Mucosa of descending colon (tissue), 3 donors: ENCODE data around the gene STARD9. TPM values are rescaled to one million over a fixed set of nuclear protein-coding genes. Genes with fewer than 3 reads are reported as not detected.

Experiments used
- ATAC-seq: fragments of 200-7000 bp; cut with Tn5 transposase; one replicate; pipeline ENCODE4 v1.9.1; 2020; ENCODE audit warnings: mild to moderate bottlenecking, moderate library complexity
- DNase-seq, 3 donors: peaks; one replicate each; pipeline ENCODE4 v3.0.0-alpha.2; 2020
- H3K36me3 ChIP-seq: fragments of 200-600 bp; one replicate; pipeline ENCODE4 v1.8.0; 2021; ENCODE audit warnings: low read depth, mild to moderate bottlenecking
- H3K4me1 ChIP-seq: fragments of 200-600 bp; one replicate; pipeline ENCODE4 v1.8.0; 2021; ENCODE audit warnings: low read depth, mild to moderate bottlenecking
- H3K4me3 ChIP-seq: fragments of 200-600 bp; one replicate; pipeline ENCODE4 v1.8.0; 2021; ENCODE audit warnings: mild to moderate bottlenecking
- H3K9me3 ChIP-seq: fragments of 200-600 bp; one replicate; pipeline ENCODE4 v1.8.0; 2021; ENCODE audit warnings: mild to moderate bottlenecking
- intact Hi-C, 2 donors: fragments of 100-400 bp; cut with DNase I in 1 of 2; cut with micrococcal nuclease in 1 of 2; formaldehyde crosslinking; loops; one replicate each; pipeline versions ENCODE4 v1.11.0 to v1.11.1; 2022; cut with DNase I, micrococcal nuclease
- total RNA-seq, 3 donors: library from RNA; stranded (reverse); fragmentation: NEBNext Ultra II Directional in 2 of 3; extraction: Animal tissue kit (Norgen Biotek cat#: 25700) in 2 of 3; gene quantifications; one replicate each; pipeline versions ENCODE4 v1.2.1 to v1.2.4, GENCODE V29; 2021 to 2023
- TF ChIP-seq, protein P1 (sequence below): fragments of 200-600 bp; IDR thresholded peaks from one replicate; pipeline ENCODE4 v1.8.0; 2022; ENCODE audit warnings: antibody characterized with exemption, mild to moderate bottlenecking
- donor health status: DM: no; HTN: no; CAD: no; lungs with moderate emphysema.
- donor health status: DM: no; HTN: no; CAD: no.
- donor health status: DM: no; HTN: yes; CAD: no.

The STARD9 gene
- total RNA-seq, 3 donors from 2014 or later: 6.1 to 42.8 (median 8.5) TPM

DNA sequence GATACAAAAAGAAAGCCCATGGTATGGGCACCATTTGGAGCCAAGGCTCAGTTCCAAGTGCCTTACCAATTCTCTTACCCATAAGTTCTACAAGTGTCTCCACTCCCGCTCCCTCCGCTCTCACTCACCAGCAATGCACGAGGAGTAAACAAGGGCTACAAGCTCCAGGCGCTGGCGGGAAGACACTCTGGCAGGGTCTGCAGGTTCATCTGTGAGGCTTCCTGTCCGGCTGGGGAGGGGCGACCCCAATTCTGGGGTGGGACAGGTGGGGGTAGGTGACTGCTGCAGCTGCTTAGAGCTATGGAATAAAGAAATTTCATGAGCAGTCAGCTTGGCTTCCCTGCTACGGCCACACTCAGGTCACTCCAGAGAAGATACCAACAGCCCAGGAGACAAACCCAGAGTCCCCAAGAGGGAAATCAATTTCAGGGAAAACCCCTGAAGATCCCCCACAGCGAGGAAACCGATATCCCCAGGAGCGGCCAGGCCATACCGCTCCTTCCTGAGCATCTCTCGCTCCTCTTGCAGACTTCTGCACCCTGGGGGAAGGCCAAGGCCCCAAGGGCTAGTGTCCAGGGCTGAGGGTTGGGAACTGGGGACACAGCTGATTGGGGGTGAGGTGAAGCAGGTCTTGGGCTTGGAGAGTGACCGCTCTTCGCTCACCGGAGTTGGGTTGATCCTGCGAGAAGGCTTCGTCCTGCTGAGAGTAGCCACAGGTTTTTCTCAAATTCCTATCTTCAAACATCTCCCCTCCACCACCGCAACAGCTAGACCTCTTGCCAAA lies 160.2 kb downstream of the STARD9 start:
- H3K4me1 ChIP-seq: peaks cover 13% of the 10 kb centered on the region
- TF ChIP-seq, protein P1, sequence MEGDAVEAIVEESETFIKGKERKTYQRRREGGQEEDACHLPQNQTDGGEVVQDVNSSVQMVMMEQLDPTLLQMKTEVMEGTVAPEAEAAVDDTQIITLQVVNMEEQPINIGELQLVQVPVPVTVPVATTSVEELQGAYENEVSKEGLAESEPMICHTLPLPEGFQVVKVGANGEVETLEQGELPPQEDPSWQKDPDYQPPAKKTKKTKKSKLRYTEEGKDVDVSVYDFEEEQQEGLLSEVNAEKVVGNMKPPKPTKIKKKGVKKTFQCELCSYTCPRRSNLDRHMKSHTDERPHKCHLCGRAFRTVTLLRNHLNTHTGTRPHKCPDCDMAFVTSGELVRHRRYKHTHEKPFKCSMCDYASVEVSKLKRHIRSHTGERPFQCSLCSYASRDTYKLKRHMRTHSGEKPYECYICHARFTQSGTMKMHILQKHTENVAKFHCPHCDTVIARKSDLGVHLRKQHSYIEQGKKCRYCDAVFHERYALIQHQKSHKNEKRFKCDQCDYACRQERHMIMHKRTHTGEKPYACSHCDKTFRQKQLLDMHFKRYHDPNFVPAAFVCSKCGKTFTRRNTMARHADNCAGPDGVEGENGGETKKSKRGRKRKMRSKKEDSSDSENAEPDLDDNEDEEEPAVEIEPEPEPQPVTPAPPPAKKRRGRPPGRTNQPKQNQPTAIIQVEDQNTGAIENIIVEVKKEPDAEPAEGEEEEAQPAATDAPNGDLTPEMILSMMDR: no peak
- ATAC-seq (no peak), DNase-seq (no peak)
- peaks cover 8% of the 10 kb centered on the region for H3K36me3 ChIP-seq
- H3K4me3 ChIP-seq: no peak overlapping the region
- intact Hi-C loops: no loop called here
- H3K9me3 ChIP-seq: no peaks in the 10 kb centered on the region

DNA sequence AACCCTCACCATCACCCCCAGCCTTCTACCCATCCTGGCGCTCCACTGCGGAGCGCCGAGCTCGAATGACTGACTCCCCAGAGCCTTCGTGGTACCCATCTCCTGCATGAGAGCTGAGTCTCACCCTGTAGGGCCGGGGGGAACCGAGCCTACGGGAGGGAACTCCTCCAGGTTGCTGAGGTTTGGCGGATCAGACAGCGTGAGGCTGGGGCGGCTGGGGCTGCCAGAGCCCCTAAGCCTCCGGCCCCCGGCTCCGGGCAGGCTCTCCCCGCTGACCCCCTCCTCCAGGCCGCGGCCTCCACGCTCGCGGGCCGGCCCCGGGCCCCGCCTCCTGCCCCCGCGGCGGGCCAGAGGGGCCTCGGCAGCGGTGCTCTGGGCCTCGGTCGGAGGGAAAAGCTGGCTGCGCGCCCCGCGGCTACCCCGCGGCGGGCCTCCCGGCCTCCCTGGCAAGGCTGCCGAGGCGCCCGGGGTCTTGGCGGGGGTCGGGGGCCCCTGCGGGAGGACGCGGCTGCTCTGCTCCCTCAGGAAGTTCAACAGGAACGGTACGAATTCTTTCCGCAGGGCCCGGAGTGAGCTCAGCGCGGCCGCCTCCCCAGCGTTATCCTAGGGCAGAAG lies 160.9 kb downstream of the STARD9 start:
- ATAC-seq (peak; percentile 39), DNase-seq (peak in 1 of 3 donors; percentile 43)
- TF ChIP-seq, protein P1: no peak
- Histone ChIP-seq H3K4me3 (peak overlapping the region; percentile 78), H3K4me1 (peaks cover 13% of the 10 kb centered on the region), H3K36me3 (peaks cover 8% of the 10 kb centered on the region), H3K9me3 (no peaks in the 10 kb centered on the region)
- intact Hi-C loops: no loop called here

DNA sequence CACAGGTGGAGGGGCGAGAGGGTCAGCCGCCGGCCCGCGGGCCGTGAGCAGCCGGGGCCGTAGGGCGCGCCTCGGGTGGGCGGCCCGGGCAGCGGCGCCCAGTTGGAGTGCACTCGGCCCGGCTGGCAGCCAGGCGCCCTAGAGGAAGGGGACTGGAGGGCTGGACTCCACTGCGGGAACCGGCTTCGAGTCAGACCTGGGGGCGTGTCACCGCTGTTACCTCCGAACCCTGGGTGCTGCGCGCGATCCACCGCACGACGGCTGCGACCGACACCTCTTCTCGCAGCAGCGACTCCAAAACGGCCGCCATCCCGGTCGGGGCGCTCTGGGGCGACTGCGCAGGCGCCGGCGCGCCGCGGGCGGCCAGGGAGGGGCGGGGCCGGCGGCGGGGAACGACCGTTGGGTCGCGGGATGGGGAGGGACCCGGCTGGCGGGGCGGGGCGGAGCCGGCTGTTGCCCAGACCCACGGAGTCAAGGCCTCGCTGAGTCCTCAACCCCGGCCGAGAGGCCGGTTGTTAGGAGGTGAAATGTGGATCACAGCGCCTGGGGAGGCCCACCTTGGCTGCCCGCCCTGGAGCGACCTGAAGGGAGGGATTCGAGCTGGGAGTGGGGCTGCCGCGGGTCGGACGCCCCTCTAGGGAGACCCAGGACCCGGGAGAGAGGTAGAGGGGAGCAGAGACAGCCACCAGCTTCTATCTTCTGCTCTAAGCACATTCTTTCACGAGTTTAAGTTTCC lies 161.6 kb downstream of the STARD9 start, which contains the start of gene CDAN1:
CDAN1 (minus strand) TSS at position 336 of the 736 bp plus-strand sequence; CDS start at position 310, 26 bp downstream.
- intact Hi-C loops: no loop called here
- H3K4me1 ChIP-seq: peaks cover 13% of the 10 kb centered on the region
- H3K4me3 ChIP-seq: peak within 1 kb of the TSS; percentile 78
- DNase-seq (peak; percentile 93 to 96 (median 93)), ATAC-seq (peak; percentile 98)
- TF ChIP-seq, protein P1: no peak
- peaks cover 3% of the 10 kb centered on the region for H3K36me3 ChIP-seq
- H3K9me3 ChIP-seq: no peaks in the 10 kb centered on the region

GRCh38 chr15:42737529-42738328 lies 162.3 kb downstream of the STARD9 start:
- DNase-seq: peak in 2 of 3 donors; percentile 73 to 77
- peak overlapping the region; percentile 78 for H3K4me3 ChIP-seq
- ATAC-seq: peak; percentile 56
- intact Hi-C loops: no loop called here
- peaks cover 13% of the 10 kb centered on the region for H3K4me1 ChIP-seq
- H3K36me3 ChIP-seq: peaks cover 3% of the 10 kb centered on the region
- TF ChIP-seq, protein P1: no peak
- H3K9me3 ChIP-seq: no peaks in the 10 kb centered on the region

DNA sequence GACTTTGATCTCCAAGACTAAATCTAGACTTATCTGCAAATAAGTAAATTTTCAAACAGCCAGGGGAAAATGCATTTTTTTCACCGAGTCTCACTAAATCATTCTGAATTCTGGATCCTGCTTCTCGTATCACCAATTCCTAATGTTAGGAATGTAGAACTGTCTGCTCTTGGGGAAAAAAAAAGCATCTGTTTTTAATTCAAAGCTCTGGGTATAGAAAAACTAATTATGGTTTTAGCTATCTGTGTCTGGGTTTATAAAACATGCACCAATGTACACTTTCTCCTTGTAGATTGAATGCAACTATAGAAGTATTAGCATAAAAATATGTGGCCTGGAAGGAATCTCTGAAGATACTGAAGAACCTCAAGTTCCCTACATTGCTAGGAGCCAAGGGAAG lies 166.3 kb downstream of the STARD9 start:
- no peak overlapping the region for H3K4me3 ChIP-seq
- peaks cover 5% of the 10 kb centered on the region for H3K4me1 ChIP-seq
- H3K9me3 ChIP-seq: no peaks in the 10 kb centered on the region
- intact Hi-C loops: no loop called here
- DNase-seq: no peak
- no peaks in the 10 kb centered on the region for H3K36me3 ChIP-seq
- TF ChIP-seq, protein P1: no peak
- ATAC-seq: no peak
